Measurements from ENCODE around the gene ROPN1B.

DNA sequence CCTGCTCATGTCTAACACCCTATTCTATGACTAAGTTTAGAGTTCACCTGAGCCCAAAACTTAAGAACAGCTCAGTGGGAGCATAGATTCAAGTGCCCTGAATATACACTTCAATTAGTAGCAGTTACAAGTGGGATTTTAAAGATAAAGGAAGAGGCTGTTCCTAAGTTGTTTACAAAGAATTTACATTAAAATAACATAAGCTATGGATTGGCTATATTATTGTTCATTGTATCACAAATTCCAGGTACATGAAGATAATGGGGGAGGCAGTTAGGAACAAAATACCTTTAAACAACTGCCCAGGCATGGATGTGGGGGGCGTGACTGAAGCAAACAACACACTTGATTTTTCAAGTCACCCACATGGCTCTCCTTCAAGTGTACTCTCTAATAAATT, 52.7 kb downstream of the ROPN1B start:
- no peak for TF ChIP-seq CTCF (IDR thresholded peaks at IDR 0.05)
- no peak for TF ChIP-seq POLR2A (IDR thresholded peaks at IDR 0.05)
